Astrocyte of the cerebellum (primary cell): ENCODE results near the gene TAL2.

ENCODE experiments used
- DNase-seq: peaks from one replicate; pipeline ENCODE4 v3.0.0-alpha.2; 2011; ENCODE audit warnings: low read depth
- H3K4me3 ChIP-seq: 2 replicates; pipeline ENCODE4 v1.5.1; 2011; ENCODE audit warnings: mild to moderate bottlenecking, low read depth, low read length, moderate library complexity
- in situ Hi-C: cut with HindIII; loops from 2 replicates; pipeline ENCODE4 v1.10.0; 2017; ENCODE audit warnings: low sequenced_read_pairs
- TF ChIP-seq, protein P1 (sequence below): IDR thresholded peaks from 2 replicates; pipeline ENCODE4 v1.5.1; 2012; ENCODE audit warnings: low read length, low read depth, moderate library complexity, mild to moderate bottlenecking; ENCODE audit errors: missing control alignments

TAL2 gene

DNA sequence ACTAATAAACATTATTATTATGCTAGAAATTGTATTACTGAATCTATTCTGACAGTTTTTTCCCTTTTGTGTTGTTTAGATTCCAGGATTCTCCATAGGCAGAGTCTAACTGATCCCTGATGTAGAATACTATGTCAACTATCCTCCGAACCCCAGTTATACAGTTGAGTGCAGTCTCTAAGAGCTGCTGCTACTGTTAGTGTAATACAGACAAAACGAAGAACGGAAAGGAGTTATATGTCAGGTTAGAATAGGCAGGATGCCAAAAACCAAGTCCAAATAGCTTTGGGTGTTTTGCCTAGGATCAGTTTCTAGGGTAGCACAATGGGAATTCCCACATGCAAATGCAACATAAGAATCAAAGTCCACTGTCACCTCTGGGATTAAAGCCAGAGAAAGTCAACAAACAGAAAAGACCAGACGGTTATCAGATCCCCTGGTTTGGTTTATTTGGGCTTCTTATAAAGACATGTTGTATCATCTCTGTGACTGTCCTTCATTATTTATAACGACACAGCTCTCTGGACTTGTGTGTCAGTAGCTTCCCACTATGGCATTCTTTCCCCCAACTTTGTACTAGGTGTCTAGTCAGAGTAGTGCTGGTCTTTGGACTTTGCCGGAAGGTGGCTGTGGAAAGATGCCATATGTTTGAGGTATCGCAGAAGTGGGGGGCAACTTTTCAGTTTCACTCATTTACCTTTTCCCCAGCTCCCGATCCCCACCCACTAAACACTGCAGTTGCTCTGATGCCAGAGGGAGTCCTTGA lies 17.2 kb downstream of the TAL2 start:
- TF ChIP-seq, protein P1, sequence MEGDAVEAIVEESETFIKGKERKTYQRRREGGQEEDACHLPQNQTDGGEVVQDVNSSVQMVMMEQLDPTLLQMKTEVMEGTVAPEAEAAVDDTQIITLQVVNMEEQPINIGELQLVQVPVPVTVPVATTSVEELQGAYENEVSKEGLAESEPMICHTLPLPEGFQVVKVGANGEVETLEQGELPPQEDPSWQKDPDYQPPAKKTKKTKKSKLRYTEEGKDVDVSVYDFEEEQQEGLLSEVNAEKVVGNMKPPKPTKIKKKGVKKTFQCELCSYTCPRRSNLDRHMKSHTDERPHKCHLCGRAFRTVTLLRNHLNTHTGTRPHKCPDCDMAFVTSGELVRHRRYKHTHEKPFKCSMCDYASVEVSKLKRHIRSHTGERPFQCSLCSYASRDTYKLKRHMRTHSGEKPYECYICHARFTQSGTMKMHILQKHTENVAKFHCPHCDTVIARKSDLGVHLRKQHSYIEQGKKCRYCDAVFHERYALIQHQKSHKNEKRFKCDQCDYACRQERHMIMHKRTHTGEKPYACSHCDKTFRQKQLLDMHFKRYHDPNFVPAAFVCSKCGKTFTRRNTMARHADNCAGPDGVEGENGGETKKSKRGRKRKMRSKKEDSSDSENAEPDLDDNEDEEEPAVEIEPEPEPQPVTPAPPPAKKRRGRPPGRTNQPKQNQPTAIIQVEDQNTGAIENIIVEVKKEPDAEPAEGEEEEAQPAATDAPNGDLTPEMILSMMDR: no peak
- H3K4me3 ChIP-seq: no peak overlapping the region
- in situ Hi-C loops: no loop called here
- no peak for DNase-seq

DNA sequence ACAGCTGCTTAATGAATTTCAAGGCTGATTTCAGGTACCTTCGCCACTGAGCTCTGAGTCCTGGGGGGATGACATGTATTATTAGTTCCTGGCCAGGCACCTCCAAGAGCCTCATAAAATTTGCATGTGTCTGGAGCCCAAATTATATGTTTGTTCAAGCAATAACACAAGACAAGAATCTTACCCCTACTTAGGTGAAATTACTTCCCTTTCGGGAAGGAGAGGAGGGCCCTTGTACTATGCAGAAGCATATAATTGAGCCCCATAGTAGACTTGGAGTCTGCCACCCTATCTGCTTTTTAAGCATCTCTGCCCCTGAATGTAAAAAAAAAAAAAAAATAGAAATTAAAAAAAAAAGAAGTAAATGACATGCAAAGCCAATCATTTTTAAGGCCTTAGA lies 19.1 kb downstream of the TAL2 start:
- in situ Hi-C loops: no loop called here
- DNase-seq: no peak
- TF ChIP-seq, protein P1: no peak

DNA sequence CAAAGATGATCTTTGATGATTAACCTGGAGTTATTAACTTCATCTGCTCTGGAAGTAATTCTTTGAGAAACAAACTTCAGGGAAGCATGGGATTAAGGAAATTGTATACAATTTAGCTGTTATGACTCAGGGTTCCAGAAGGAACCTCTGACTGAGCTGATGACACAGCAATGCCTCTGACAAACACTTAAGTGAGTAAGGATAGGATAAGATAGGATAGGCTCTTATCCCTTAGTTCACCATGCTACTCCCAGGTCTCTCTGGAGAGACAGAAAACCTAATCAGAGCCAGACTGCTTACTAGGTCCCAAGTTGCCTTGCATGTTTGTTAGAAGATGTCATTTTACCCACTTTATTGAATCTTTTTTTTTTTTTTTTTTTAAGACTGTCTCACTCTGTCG lies 19.5 kb downstream of the TAL2 start:
- in situ Hi-C loops: no loop called here
- no peak for DNase-seq
- TF ChIP-seq, protein P1: no peak
- H3K4me3 ChIP-seq: no peak overlapping the region

More for the DNA sequence above, 19.1 kb downstream of the TAL2 start:
- H3K4me3 ChIP-seq: no peak overlapping the region

DNA sequence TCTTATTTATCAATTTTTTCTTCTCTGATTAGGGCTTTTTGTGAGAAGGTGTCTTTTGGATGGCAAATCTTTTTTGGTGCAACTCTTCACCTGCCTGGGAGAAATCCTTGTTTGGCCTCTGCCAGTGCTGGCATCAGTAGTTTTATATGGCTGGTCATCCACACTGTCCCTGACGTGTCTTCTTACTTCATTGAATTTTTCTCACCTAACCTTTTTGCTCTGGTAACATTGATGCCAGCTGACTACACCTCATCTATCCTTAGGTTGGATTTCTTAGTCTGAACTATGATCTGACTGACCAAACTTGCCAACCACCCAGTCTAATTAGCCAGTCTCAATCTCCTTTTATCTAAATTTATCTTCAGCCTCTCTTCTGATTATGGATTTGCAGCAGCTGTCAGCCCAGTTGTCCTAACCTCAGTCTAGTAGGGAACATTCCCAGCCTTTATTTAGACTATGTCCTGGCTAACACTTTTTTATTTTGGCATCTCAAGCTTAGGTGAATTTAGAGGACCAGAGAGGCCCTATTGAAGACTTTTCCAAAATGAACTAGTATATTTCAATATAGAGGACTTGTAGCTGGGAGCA lies 21.5 kb downstream of the TAL2 start:
- no peak overlapping the region for H3K4me3 ChIP-seq
- in situ Hi-C loops: no loop called here
- DNase-seq: no peak
- TF ChIP-seq, protein P1: no peak

DNA sequence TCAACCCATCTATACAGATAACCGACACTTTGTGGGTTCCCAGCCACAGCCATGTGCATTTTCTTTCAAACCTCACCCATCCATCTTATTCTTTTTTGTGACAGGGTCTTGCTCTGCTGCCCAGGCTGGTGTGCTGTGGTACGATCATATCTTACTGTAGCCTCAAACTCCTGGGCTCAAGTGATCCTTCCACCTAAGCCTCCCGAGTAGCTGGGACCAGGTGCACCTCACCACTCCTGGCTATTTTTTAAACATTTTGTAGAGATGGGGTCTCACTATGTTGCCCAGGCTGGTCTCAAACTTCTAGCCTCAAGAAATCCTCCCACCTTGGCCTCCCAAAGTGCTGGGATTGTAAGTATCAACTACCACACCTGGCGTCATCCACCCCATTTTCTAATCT lies 24.7 kb downstream of the TAL2 start:
- in situ Hi-C loops: no loop called here
- TF ChIP-seq, protein P1: no peak
- DNase-seq: no peak
- H3K4me3 ChIP-seq: no peak overlapping the region

DNA sequence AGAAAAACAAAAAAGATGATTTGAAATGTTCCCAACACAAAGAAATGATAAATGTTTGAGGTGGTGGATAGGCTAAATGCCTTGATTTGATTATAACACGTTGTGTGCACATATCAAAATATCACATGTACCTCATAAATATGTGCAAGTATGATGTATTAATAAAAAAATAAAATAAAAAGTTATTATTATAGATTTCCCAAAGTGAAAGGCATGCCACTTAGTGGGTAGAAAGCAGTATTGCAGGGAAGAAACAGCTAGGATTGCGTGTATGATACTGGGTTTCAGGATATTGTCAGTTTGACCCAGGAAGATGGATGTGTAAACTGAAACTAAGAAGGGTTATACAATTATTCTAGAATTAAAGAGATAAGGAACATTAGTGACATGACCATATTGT lies 28.5 kb downstream of the TAL2 start:
- in situ Hi-C loops: no loop called here
- H3K4me3 ChIP-seq: no peak overlapping the region
- TF ChIP-seq, protein P1: peak; percentile 67
- DNase-seq: no peak
